BJ (cell line): ENCODE data around the gene ANXA3. TPM values are rescaled to one million over a fixed set of nuclear protein-coding genes. Genes with fewer than 3 reads are reported as not detected.

Source experiments
- CTCF ChIA-PET: fragments of 350-600 bp; formaldehyde crosslinking; extraction: SDS; loops from one replicate; lab custom pipeline; 2021; ENCODE audit warnings: antibody characterized with exemption, inconsistent platforms; lab: Yijun Ruan, JAX
- POLR2A ChIA-PET: fragments of 300-600 bp; sonication (Branson Sonifier 250); formaldehyde crosslinking; extraction: SDS; loops from one replicate; lab custom pipeline; 2021; ENCODE audit warnings: antibody characterized with exemption; lab: Charles Lee
- DNase-seq: peaks from one replicate; pipeline ENCODE4 v3.0.0-alpha.2; 2011; ENCODE audit warnings: low read depth
- H3K27me3 ChIP-seq: 2 replicates; pipeline ENCODE4 v1.6.0; 2011; ENCODE audit warnings: low read length; ENCODE audit not compliant: control insufficient read depth, insufficient read depth
- H3K36me3 ChIP-seq: 2 replicates; pipeline ENCODE4 v1.5.1; 2011; ENCODE audit warnings: low read length; ENCODE audit not compliant: control insufficient read depth, insufficient read depth
- H3K4me3 ChIP-seq: 2 replicates; pipeline ENCODE4 v1.5.1; 2011; ENCODE audit warnings: low read depth, mild to moderate bottlenecking, control low read depth, low read length
- CTCF ChIP-seq: IDR thresholded peaks from 2 replicates; pipeline ENCODE4 v1.5.1; 2011; ENCODE audit warnings: low read depth, mild to moderate bottlenecking, control low read depth, inconsistent platforms, low read length, moderate library complexity; ENCODE audit not compliant: insufficient read depth
- polyA plus RNA-seq: library from polyadenylated mRNA; depleted of rRNA; stranded (reverse); fragments of >200 nt; gene quantifications from 2 replicates; pipeline ENCODE4 v1.2.3, GENCODE V29; 2011; rRNA removed
- small RNA-seq: library from RNA; depleted of rRNA; stranded (forward); fragments of <200 nt; gene quantifications from one replicate; pipeline ENCODE3, GENCODE V24; 2012; ENCODE audit warnings: low replicate concordance, low read depth; ENCODE audit not compliant: insufficient read length

The ANXA3 gene
- polyA plus RNA-seq, 1 experiment, result 8.2 TPM

GRCh38 chr4:78656968-78657445 is 105.4 kb downstream of the ANXA3 start:
- ChIA-PET POLR2A (no interaction called here), CTCF (no interaction called here)
- no peak for TF ChIP-seq CTCF
- no peak overlapping the region for H3K4me3 ChIP-seq
- no peak for DNase-seq
- H3K36me3 ChIP-seq, result no peaks in the 10 kb centered on the region
- no peaks in the 10 kb centered on the region for H3K27me3 ChIP-seq

- H3K36me3 ChIP-seq, result no peaks in the 10 kb centered on the region
- no peak overlapping the region for H3K4me3 ChIP-seq
- TF ChIP-seq CTCF, result no peak
- DNase-seq, result no peak
- H3K27me3 ChIP-seq, result no peaks in the 10 kb centered on the region
- ChIA-PET POLR2A (no interaction called here), CTCF (interaction anchor here (1.3 kb wide), 1 partner anchor 14 kb away, joined by 5 read pairs; no protein-coding TSS in a partner anchor)
Observed at GRCh38 chr4:78659264-78659663, 107.7 kb downstream of the ANXA3 start.

- H3K27me3 ChIP-seq, result no peaks in the 10 kb centered on the region
- CTCF ChIA-PET, result interaction anchor here (1.3 kb wide), 1 partner anchor 14 kb away, joined by 5 read pairs; no protein-coding TSS in a partner anchor
- no peak for TF ChIP-seq CTCF
- DNase-seq, result no peak
- no peaks in the 10 kb centered on the region for H3K36me3 ChIP-seq
- POLR2A ChIA-PET, result no interaction called here
- no peak overlapping the region for H3K4me3 ChIP-seq
Observed at GRCh38 chr4:78659665-78660064, 108.1 kb downstream of the ANXA3 start.

Small RNA genes lying within 50 kb of the gene (small RNA-seq; reads per million reads assigned to genes)
- gene HIGD1AP13 (not detected), gene RF00019 (not detected)

Other genes starting within 250 kb of the ANXA3 start
- gene BMP2K, start 224.6 kb downstream of the ANXA3 start, polyA plus RNA-seq, result 19.3 and 37.2 TPM in 2 replicates